GM10248 (cell line): ENCODE data around the gene B4GALNT2.

Experiments
- CTCF ChIA-PET: fragments of 300-600 bp; sonication (Branson Sonifier 250); formaldehyde crosslinking; extraction: SDS; loops from one replicate; lab custom pipeline; 2021; ENCODE audit warnings: antibody characterized with exemption; lab: Yijun Ruan, JAX
- POLR2A ChIA-PET: fragments of 350-650 bp; sonication (Branson Sonifier 250); formaldehyde crosslinking; extraction: SDS; loops from one replicate; lab custom pipeline; 2020; ENCODE audit warnings: antibody characterized with exemption; lab: Yijun Ruan, JAX
- DNase-seq: peaks from one replicate; pipeline ENCODE4 v3.0.0; 2012; ENCODE audit errors: extremely low spot score
- CTCF ChIP-seq: IDR thresholded peaks from 2 replicates; pipeline ENCODE4 v1.5.1; 2012; ENCODE audit warnings: mild to moderate bottlenecking, low read depth; ENCODE audit errors: extremely low read depth, missing control alignments, control extremely low read depth

B4GALNT2 gene

GRCh38 chr17:49216953-49217650 is 84.5 kb downstream of the B4GALNT2 start:
- POLR2A ChIA-PET, result interaction anchor here (0.6 to 1.2 kb wide), 2 partner anchors 23 to 460 kb away, joined by 5 read pairs; no protein-coding TSS in a partner anchor
- no peak for DNase-seq
- TF ChIP-seq CTCF, result no peak
- CTCF ChIA-PET, result interaction anchor here (1.4 to 13.4 kb wide), 3 partner anchors 10 to 25 kb away, joined by 3 to 143 read pairs (median 3); partner anchors contain the start of gene PHOSPHO1

DNA sequence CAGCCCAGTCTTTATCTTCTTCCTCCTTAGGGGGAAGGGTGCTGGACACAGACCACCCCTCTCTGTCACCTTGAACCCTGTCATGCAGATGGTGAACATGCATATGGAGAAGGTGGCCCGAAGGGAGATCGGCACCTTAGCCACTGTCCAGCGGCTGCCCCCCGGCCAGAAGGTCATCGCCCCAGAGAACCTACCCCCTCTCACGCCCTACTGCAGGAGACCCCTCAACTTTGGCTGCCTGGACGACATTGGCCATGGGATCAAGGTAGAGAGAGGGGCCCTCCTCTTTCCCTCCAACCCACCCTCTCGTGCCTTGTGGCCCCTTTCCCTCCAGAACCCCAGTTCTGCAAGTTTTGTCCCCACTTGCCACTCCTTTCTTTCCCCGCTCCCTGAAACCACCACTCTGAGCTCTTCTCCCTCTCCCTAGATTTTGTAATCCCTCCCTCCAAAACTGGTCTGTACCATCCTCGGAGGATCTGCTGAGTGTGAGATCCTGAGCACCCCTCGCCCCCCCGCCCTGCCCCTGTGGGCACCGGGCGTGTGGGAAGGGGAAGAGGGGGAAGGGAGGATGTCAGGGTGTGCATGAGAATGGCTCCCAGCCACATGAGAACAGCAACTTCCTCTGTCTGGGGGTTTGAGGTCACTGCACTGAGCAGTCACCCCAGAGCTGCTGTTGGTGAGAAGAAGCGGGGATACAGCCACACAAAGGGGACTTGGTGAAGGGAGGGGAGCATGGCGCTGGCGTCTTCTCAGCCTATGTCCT is 85.3 kb downstream of the B4GALNT2 start:
- CTCF ChIA-PET, result interaction anchor here (1.4 to 13.4 kb wide), 3 partner anchors 9 to 26 kb away, joined by 3 to 143 read pairs (median 3); partner anchors contain the start of gene PHOSPHO1
- DNase-seq, result peak; percentile 84

DNA sequence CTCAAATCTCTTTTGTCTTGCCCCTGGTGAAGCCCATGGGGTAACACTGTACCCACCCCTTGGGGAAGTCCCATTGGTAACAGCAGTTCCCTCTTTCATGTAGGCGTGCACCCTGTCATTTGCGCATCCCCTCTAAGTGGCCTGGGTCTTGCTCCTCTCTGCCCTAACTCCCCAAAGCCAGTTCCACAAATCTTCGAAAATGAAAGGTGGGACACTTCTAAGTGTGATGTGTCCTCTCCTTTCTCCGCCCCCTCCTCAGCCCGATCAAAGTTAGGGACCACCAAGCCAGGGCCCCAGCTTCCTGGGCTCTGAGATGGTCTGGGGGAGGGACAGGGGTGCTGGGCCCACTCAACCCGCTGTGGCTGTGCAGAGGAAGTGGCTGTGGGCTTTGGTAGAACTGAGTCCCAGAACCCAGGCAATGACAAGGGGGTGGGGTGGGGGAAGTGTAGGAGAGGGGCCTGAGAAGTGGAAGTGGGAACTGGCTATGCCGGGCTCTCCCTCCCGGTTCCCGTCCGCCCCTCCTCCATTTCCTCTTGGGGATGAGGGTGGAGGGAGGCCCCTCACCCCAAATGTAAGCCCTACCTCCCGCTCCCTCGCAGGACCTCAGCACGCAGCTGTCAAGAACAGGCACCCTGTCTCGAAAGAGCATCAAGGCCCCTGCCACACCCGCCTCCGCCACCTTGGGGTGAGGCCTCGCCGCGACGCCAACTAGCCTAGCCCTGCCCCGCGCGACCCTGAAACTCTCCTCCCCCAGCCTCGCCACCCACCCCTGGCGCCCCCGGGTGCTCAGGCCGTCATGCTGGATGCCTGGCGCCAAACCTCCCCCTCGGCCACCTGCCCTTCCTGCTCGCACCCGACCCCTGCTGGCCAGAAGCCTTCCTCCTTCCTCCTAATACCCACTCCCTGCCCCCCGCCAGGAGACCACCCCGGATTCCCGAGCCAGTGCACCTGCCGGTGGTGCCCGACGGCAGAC is 86.7 kb downstream of the B4GALNT2 start:
- ChIA-PET POLR2A (interaction anchor here (0.5 to 0.6 kb wide), 2 partner anchors 20 to 21 kb away, joined by 3 to 6 read pairs; no protein-coding TSS in a partner anchor), CTCF (interaction anchor here (1.4 to 13.4 kb wide), 3 partner anchors 8 to 39 kb away, joined by 3 to 143 read pairs (median 12); partner anchors contain the start of gene PHOSPHO1)
- DNase-seq, result peak; percentile 73
- peak; percentile 61 for TF ChIP-seq CTCF

More for the DNA sequence above, 85.3 kb downstream of the B4GALNT2 start:
- TF ChIP-seq CTCF, result no peak
- POLR2A ChIA-PET, result interaction anchor here (1.2 kb wide), 1 partner anchor 23 kb away, joined by 5 read pairs; no protein-coding TSS in a partner anchor

- no peak for TF ChIP-seq CTCF
- ChIA-PET POLR2A (interaction anchor here (0.6 kb wide), 1 partner anchor 21 kb away, joined by 3 read pairs; no protein-coding TSS in a partner anchor), CTCF (interaction anchor here (3.6 to 13.4 kb wide), 2 partner anchors 7 to 40 kb away, joined by 12 to 143 read pairs; partner anchors contain the start of gene PHOSPHO1)
- DNase-seq, result no peak
Observed at GRCh38 chr17:49219987-49220386, 87.4 kb downstream of the B4GALNT2 start.

DNA sequence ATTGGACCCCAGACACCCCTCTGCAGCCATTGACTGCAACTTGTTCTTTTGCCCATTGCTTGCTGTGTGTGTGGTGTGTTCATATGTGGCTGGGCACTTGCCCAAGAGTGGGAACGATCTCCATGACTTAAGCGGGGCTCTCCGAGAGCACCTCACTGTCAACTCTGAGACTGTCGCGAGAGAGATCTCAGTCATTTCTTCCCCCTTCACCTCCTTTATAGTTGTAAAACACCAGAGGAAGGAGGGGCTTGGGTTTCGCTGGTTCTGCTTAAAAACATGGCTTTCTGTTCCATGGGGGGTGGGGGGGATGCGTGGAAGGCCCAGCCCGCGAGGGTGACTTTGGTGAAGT is 90.6 kb downstream of the B4GALNT2 start:
- POLR2A ChIA-PET, result interaction anchor here (2.2 kb wide), 1 partner anchor 30 kb away, joined by 7 read pairs; no protein-coding TSS in a partner anchor
- TF ChIP-seq CTCF, result no peak
- CTCF ChIA-PET, result interaction anchor here (1.1 to 3.6 kb wide), 8 partner anchors 9 to 224 kb away, joined by 3 to 12 read pairs (median 5); partner anchors contain the start of genes ABI3 and GNGT2
- DNase-seq, result no peak
